GM12892 (cell line): ENCODE data around the gene HEMK1.

Source experiments
- DNase-seq: peaks from one replicate; pipeline ENCODE4 v3.0.0; 2011; ENCODE audit not compliant: insufficient read length
- FAIRE-seq: peaks from 2 replicates; lab custom pipeline; 2011; peaks lifted over from hg19 to GRCh38; lab: Jason Lieb, UNC
- POLR2A ChIP-seq: IDR thresholded peaks from 2 replicates; pipeline ENCODE4 v1.6.1; 2011; ENCODE audit warnings: low read depth, low read length, control low read depth
- POLR2AphosphoS5 ChIP-seq: IDR thresholded peaks from 2 replicates; pipeline ENCODE4 v1.6.1; 2011; ENCODE audit warnings: low read depth, low read length, control low read depth
- TAF1 ChIP-seq: IDR thresholded peaks from 2 replicates; pipeline ENCODE4 v1.6.1; 2011; ENCODE audit warnings: low read depth, mild to moderate bottlenecking, control low read depth, low read length, borderline replicate concordance

HEMK1 gene

GRCh38 chr3:50627407-50628051 is 58.2 kb downstream of the HEMK1 start:
- TF ChIP-seq POLR2AphosphoS5 (no peak), TAF1 (no peak), POLR2A (no peak)
- DNase-seq (no peak), FAIRE-seq (no peak)

- no peak for FAIRE-seq
- DNase-seq: no peak
- TF ChIP-seq TAF1: no peak
- TF ChIP-seq POLR2A: no peak
- no peak for TF ChIP-seq POLR2AphosphoS5
Observed at GRCh38 chr3:50628601-50629000, 59.3 kb downstream of the HEMK1 start.

- DNase-seq: no peak
- FAIRE-seq: no peak
- no peak for TF ChIP-seq POLR2AphosphoS5
- TF ChIP-seq TAF1: no peak
Observed at GRCh38 chr3:50630394-50630793, 61.1 kb downstream of the HEMK1 start.

GRCh38 chr3:50630877-50631276 is 61.6 kb downstream of the HEMK1 start:
- no peak for TF ChIP-seq POLR2A
- no peak for TF ChIP-seq POLR2AphosphoS5
- TF ChIP-seq TAF1: no peak
- DNase-seq (no peak), FAIRE-seq (no peak)

- DNase-seq (no peak), FAIRE-seq (no peak)
- TF ChIP-seq TAF1 (no peak), POLR2AphosphoS5 (no peak), POLR2A (no peak)
Observed at GRCh38 chr3:50632450-50632849, 63.1 kb downstream of the HEMK1 start.

GRCh38 chr3:50633230-50633790 is 64.0 kb downstream of the HEMK1 start:
- no peak for DNase-seq
- FAIRE-seq: no peak
- no peak for TF ChIP-seq TAF1
- TF ChIP-seq POLR2AphosphoS5: no peak
- TF ChIP-seq POLR2A: no peak

- FAIRE-seq (no peak), DNase-seq (no peak)
- no peak for TF ChIP-seq TAF1
- no peak for TF ChIP-seq POLR2AphosphoS5
- no peak for TF ChIP-seq POLR2A
Observed at GRCh38 chr3:50635066-50635465, 65.7 kb downstream of the HEMK1 start.

GRCh38 chr3:50637011-50637410 is 67.7 kb downstream of the HEMK1 start:
- TF ChIP-seq TAF1 (no peak), POLR2AphosphoS5 (no peak), POLR2A (no peak)

GRCh38 chr3:50637945-50638344 is 68.6 kb downstream of the HEMK1 start:
- no peak for TF ChIP-seq TAF1
- TF ChIP-seq POLR2AphosphoS5: no peak
- TF ChIP-seq POLR2A: no peak
- DNase-seq: no peak
- FAIRE-seq: no peak

More at GRCh38 chr3:50637011-50637410, 67.7 kb downstream of the HEMK1 start:
- DNase-seq (no peak), FAIRE-seq (no peak)

- TF ChIP-seq POLR2AphosphoS5 (no peak), POLR2A (no peak), TAF1 (no peak)
- no peak for FAIRE-seq
- DNase-seq: no peak
Observed at GRCh38 chr3:50639055-50639494, 69.8 kb downstream of the HEMK1 start.

GRCh38 chr3:50642382-50642781 is 73.1 kb downstream of the HEMK1 start:
- FAIRE-seq: no peak
- no peak for TF ChIP-seq POLR2AphosphoS5
- no peak for TF ChIP-seq TAF1
- TF ChIP-seq POLR2A: no peak
- DNase-seq: no peak

- TF ChIP-seq POLR2A (no peak), TAF1 (no peak), POLR2AphosphoS5 (no peak)
- FAIRE-seq (no peak), DNase-seq (no peak)
Observed at GRCh38 chr3:50644561-50644960, 75.2 kb downstream of the HEMK1 start.
